ENCODE results near the gene CDCA5. TPM values are rescaled to one million over a fixed set of nuclear protein-coding genes. Genes with fewer than 3 reads are reported as not detected.
A peak's percentile ranks its signal among the peaks of the same experiment; 100 is the strongest.

CDCA5 gene
- total and polyA plus RNA-seq, 3 experiments from 2014 or later: 0.54 to 98.8 (median 94.9) TPM

GRCh38 chr11:65064847-65065240, 19.0 kb downstream of the CDCA5 start:
- no peak for DNase-seq
- no peaks in the 10 kb centered on the region for H3K9me3 Mint-ChIP-seq

GRCh38 chr11:65063532-65063931, 20.3 kb downstream of the CDCA5 start:
- H3K27me3 ChIP-seq (ENCODE audit: insufficient read depth, low read length, poor library complexity, severe bottlenecking): no peaks in the 10 kb centered on the region
- Mint-ChIP-seq H3K27me3 (peaks cover 0 to 8% of the 10 kb centered on the region in 2 donors), H3K9me3 (no peaks in the 10 kb centered on the region), H3K27ac (no peak overlapping the region), H3K4me1 (peaks cover 0 to 2% (median 0%) of the 10 kb centered on the region in 3 donors), H3K4me3 (no peak overlapping the region), H3K36me3 (no peaks in the 10 kb centered on the region)
- no peak overlapping the region for H3K27ac ChIP-seq (ENCODE audit: low read depth, low read length)
- ChIA-PET CTCF (no interaction called here), POLR2A (no interaction called here)
- no peaks in the 10 kb centered on the region for H3K4me1 ChIP-seq (ENCODE audit: insufficient read depth, low read length)
- H3K9me3 ChIP-seq (ENCODE audit: low read length): no peaks in the 10 kb centered on the region
- no peaks in the 10 kb centered on the region for H3K36me3 ChIP-seq (ENCODE audit: insufficient read depth, low read length)
- no peak for DNase-seq
- H3K4me3 ChIP-seq (ENCODE audit: low read length): no peak overlapping the region

More at GRCh38 chr11:65064847-65065240, 19.0 kb downstream of the CDCA5 start:
- no peaks in the 10 kb centered on the region for H3K27me3 ChIP-seq (ENCODE audit: insufficient read depth, low read length, poor library complexity, severe bottlenecking)
- no peaks in the 10 kb centered on the region for H3K4me1 ChIP-seq (ENCODE audit: insufficient read depth, low read length)
- no peak overlapping the region for H3K4me3 Mint-ChIP-seq
- no peak overlapping the region for H3K27ac Mint-ChIP-seq
- no peaks in the 10 kb centered on the region for H3K36me3 ChIP-seq (ENCODE audit: insufficient read depth, low read length)
- POLR2A ChIA-PET: no interaction called here
- CTCF ChIA-PET: no interaction called here
- no peaks in the 10 kb centered on the region for H3K36me3 Mint-ChIP-seq
- H3K27ac ChIP-seq (ENCODE audit: low read depth, low read length): no peak overlapping the region
- no peaks in the 10 kb centered on the region for H3K9me3 ChIP-seq (ENCODE audit: low read length)
- H3K4me3 ChIP-seq (ENCODE audit: low read length): no peak overlapping the region
- peaks cover 0 to 8% of the 10 kb centered on the region in 2 donors for H3K27me3 Mint-ChIP-seq
- peaks cover 0 to 2% (median 0%) of the 10 kb centered on the region in 3 donors for H3K4me1 Mint-ChIP-seq

- H3K4me3 Mint-ChIP-seq: no peak overlapping the region
- no peaks in the 10 kb centered on the region for H3K36me3 Mint-ChIP-seq
- H3K4me3 ChIP-seq (ENCODE audit: low read length): no peak overlapping the region
- no peaks in the 10 kb centered on the region for H3K36me3 ChIP-seq (ENCODE audit: insufficient read depth, low read length)
- peaks cover 0 to 2% (median 0%) of the 10 kb centered on the region in 3 donors for H3K4me1 Mint-ChIP-seq
- H3K9me3 ChIP-seq (ENCODE audit: low read length): no peaks in the 10 kb centered on the region
- DNase-seq: no peak
- peak overlapping the region in 2 of 8 donors; percentile 55 to 82 for H3K27ac Mint-ChIP-seq
- no peak overlapping the region for H3K27ac ChIP-seq (ENCODE audit: low read depth, low read length)
- no peaks in the 10 kb centered on the region for H3K9me3 Mint-ChIP-seq
- peaks cover 0 to 8% of the 10 kb centered on the region in 2 donors for H3K27me3 Mint-ChIP-seq
- ChIA-PET POLR2A (no interaction called here), CTCF (no interaction called here)
- H3K4me1 ChIP-seq (ENCODE audit: insufficient read depth, low read length): no peaks in the 10 kb centered on the region
- H3K27me3 ChIP-seq (ENCODE audit: insufficient read depth, low read length, poor library complexity, severe bottlenecking): no peaks in the 10 kb centered on the region
Measured at GRCh38 chr11:65060913-65061408, 22.9 kb downstream of the CDCA5 start.

GRCh38 chr11:65059959-65060824, 23.6 kb downstream of the CDCA5 start:
- DNase-seq: no peak
- Mint-ChIP-seq H3K4me1 (peaks cover 0 to 2% (median 0%) of the 10 kb centered on the region in 3 donors), H3K36me3 (no peaks in the 10 kb centered on the region), H3K4me3 (no peak overlapping the region), H3K27ac (no peak overlapping the region), H3K9me3 (no peaks in the 10 kb centered on the region), H3K27me3 (peaks cover 0 to 8% of the 10 kb centered on the region in 2 donors)
- Histone ChIP-seq H3K27ac (ENCODE audit: low read depth, low read length) (no peak overlapping the region), H3K27me3 (ENCODE audit: insufficient read depth, low read length, poor library complexity, severe bottlenecking) (no peaks in the 10 kb centered on the region), H3K36me3 (ENCODE audit: insufficient read depth, low read length) (no peaks in the 10 kb centered on the region), H3K9me3 (ENCODE audit: low read length) (no peaks in the 10 kb centered on the region), H3K4me3 (ENCODE audit: low read length) (no peak overlapping the region), H3K4me1 (ENCODE audit: insufficient read depth, low read length) (no peaks in the 10 kb centered on the region)
- POLR2A ChIA-PET: no interaction called here
- CTCF ChIA-PET: no interaction called here

GRCh38 chr11:65059523-65059922, 24.3 kb downstream of the CDCA5 start:
- no peak for DNase-seq
- Histone ChIP-seq H3K4me1 (ENCODE audit: insufficient read depth, low read length) (peaks cover 1% of the 10 kb centered on the region), H3K27ac (ENCODE audit: low read depth, low read length) (no peak overlapping the region), H3K4me3 (ENCODE audit: low read length) (no peak overlapping the region), H3K9me3 (ENCODE audit: low read length) (no peaks in the 10 kb centered on the region), H3K36me3 (ENCODE audit: insufficient read depth, low read length) (no peaks in the 10 kb centered on the region), H3K27me3 (ENCODE audit: insufficient read depth, low read length, poor library complexity, severe bottlenecking) (no peaks in the 10 kb centered on the region)
- Mint-ChIP-seq H3K27me3 (peaks cover 0 to 8% of the 10 kb centered on the region in 2 donors), H3K4me3 (no peak overlapping the region), H3K36me3 (no peaks in the 10 kb centered on the region), H3K4me1 (peaks cover 0 to 2% (median 0%) of the 10 kb centered on the region in 3 donors), H3K27ac (no peak overlapping the region), H3K9me3 (no peaks in the 10 kb centered on the region)
- ChIA-PET POLR2A (no interaction called here), CTCF (no interaction called here)

- H3K27ac Mint-ChIP-seq: peak within 1 kb of the TSS in 1 of 8 donors; percentile 43
- ChIA-PET POLR2A (no interaction called here), CTCF (no interaction called here)
- Histone ChIP-seq H3K27me3 (ENCODE audit: insufficient read depth, low read length, poor library complexity, severe bottlenecking) (no peaks in the 10 kb centered on the region), H3K4me1 (ENCODE audit: insufficient read depth, low read length) (peaks cover 11% of the 10 kb centered on the region), H3K4me3 (ENCODE audit: low read length) (no peak within 1 kb of the TSS), H3K9me3 (ENCODE audit: low read length) (no peaks in the 10 kb centered on the region), H3K27ac (ENCODE audit: low read depth, low read length) (no peak within 1 kb of the TSS), H3K36me3 (ENCODE audit: insufficient read depth, low read length) (no peaks in the 10 kb centered on the region)
- DNase-seq: no peak
- no peaks in the 10 kb centered on the region for H3K9me3 Mint-ChIP-seq
- H3K4me1 Mint-ChIP-seq: peaks cover 9 to 10% (median 10%) of the 10 kb centered on the region in 3 donors
- H3K4me3 Mint-ChIP-seq: no peak within 1 kb of the TSS
- H3K36me3 Mint-ChIP-seq: no peaks in the 10 kb centered on the region
- peaks cover 0 to 8% of the 10 kb centered on the region in 2 donors for H3K27me3 Mint-ChIP-seq
Measured at GRCh38 chr11:65058419-65059054, 25.3 kb downstream of the CDCA5 start, which contains the start of gene NAALADL1. Gene NAALADL1 (minus strand): TSS chr11:65058553. CDS start chr11:65058521, 32 bp downstream.

- H3K9me3 Mint-ChIP-seq: no peaks in the 10 kb centered on the region
- ChIA-PET POLR2A (interaction anchor here (0.6 kb wide), 1 partner anchor 47 kb away, joined by 3 read pairs; no protein-coding TSS in a partner anchor), CTCF (no interaction called here)
Measured at GRCh38 chr11:65058012-65058411, 25.8 kb downstream of the CDCA5 start.

GRCh38 chr11:65057526-65057925, 26.3 kb downstream of the CDCA5 start:
- no peak overlapping the region for H3K4me3 ChIP-seq (ENCODE audit: low read length)
- Mint-ChIP-seq H3K27ac (no peak overlapping the region), H3K36me3 (no peaks in the 10 kb centered on the region), H3K4me1 (peaks cover 9 to 12% (median 10%) of the 10 kb centered on the region in 3 donors), H3K9me3 (no peaks in the 10 kb centered on the region), H3K4me3 (no peak overlapping the region), H3K27me3 (peaks cover 0 to 4% of the 10 kb centered on the region in 2 donors)
- ChIA-PET CTCF (interaction anchor here (1.0 kb wide), 1 partner anchor 17 kb away, joined by 3 read pairs; no protein-coding TSS in a partner anchor), POLR2A (interaction anchor here (0.6 kb wide), 1 partner anchor 46 kb away, joined by 3 read pairs; no protein-coding TSS in a partner anchor)
- no peak overlapping the region for H3K27ac ChIP-seq (ENCODE audit: low read depth, low read length)
- no peaks in the 10 kb centered on the region for H3K36me3 ChIP-seq (ENCODE audit: insufficient read depth, low read length)
- no peak for DNase-seq
- no peaks in the 10 kb centered on the region for H3K27me3 ChIP-seq (ENCODE audit: insufficient read depth, low read length, poor library complexity, severe bottlenecking)
- H3K4me1 ChIP-seq (ENCODE audit: insufficient read depth, low read length): peaks cover 12% of the 10 kb centered on the region
- H3K9me3 ChIP-seq (ENCODE audit: low read length): no peaks in the 10 kb centered on the region

More at GRCh38 chr11:65058012-65058411, 25.8 kb downstream of the CDCA5 start:
- no peak overlapping the region for H3K27ac Mint-ChIP-seq
- Histone ChIP-seq H3K27ac (ENCODE audit: low read depth, low read length) (no peak overlapping the region), H3K27me3 (ENCODE audit: insufficient read depth, low read length, poor library complexity, severe bottlenecking) (no peaks in the 10 kb centered on the region), H3K4me1 (ENCODE audit: insufficient read depth, low read length) (peaks cover 12% of the 10 kb centered on the region), H3K4me3 (ENCODE audit: low read length) (no peak overlapping the region), H3K36me3 (ENCODE audit: insufficient read depth, low read length) (no peaks in the 10 kb centered on the region), H3K9me3 (ENCODE audit: low read length) (no peaks in the 10 kb centered on the region)
- DNase-seq: no peak
- H3K27me3 Mint-ChIP-seq: peaks cover 0 to 8% of the 10 kb centered on the region in 2 donors
- peaks cover 9 to 12% (median 10%) of the 10 kb centered on the region in 3 donors for H3K4me1 Mint-ChIP-seq
- no peaks in the 10 kb centered on the region for H3K36me3 Mint-ChIP-seq
- no peak overlapping the region for H3K4me3 Mint-ChIP-seq

Measured in CD8-positive, alpha-beta memory T cell (primary cell).